ENCODE data around the gene MYL9. TPM values are rescaled to one million over a fixed set of nuclear protein-coding genes. Genes with fewer than 3 reads are reported as not detected.

Gene MYL9
- total and polyA plus RNA-seq, 2 experiments from 2014 or later = 29.7 to 100 TPM

DNA sequence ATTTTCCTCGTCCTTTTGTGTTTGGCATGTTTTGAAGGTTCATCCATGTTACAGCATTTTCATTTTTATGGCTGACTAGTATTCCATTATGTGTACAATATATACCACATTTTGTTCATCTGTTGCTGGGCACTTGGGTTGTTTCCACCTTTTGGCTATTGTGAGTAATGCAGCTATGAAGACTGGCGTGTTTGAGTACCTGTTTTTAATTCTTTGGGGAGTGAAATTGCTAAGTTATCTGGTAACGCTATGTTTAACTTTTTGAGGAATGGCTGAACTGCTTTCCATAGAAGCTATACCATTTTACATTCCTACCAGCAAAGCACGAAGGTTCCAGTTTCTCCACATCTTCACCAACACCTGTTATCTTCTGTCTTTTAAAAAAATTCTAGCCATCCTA lies 37.0 kb upstream of the MYL9 start:
- H3K27ac Mint-ChIP-seq = no peak overlapping the region
- ATAC-seq = no peak
- H3K27me3 Mint-ChIP-seq (ENCODE audit: insufficient read depth, low read depth, poor library complexity) = peaks cover 6% of the 10 kb centered on the region
- Histone ChIP-seq H4K20me1 (replicated peaks; ENCODE audit: insufficient read depth) (peaks cover 5% of the 10 kb centered on the region), H3F3A (replicated peaks; ENCODE audit: low read depth) (no peaks in the 10 kb centered on the region), H3K4me3 (no peak overlapping the region), H3K36me3 (ENCODE audit: insufficient read depth) (peaks cover 16% of the 10 kb centered on the region), H3K9me2 (ENCODE audit: insufficient read depth) (no peaks in the 10 kb centered on the region), H2AFZ (no peak overlapping the region), H3K27me3 (ENCODE audit: insufficient read depth) (no peaks in the 10 kb centered on the region), H3K79me2 (replicated peaks; ENCODE audit: insufficient read depth) (no peaks in the 10 kb centered on the region), H3K4me1 (ENCODE audit: insufficient read depth) (no peaks in the 10 kb centered on the region), H3K27ac (ENCODE audit: low read depth) (no peak overlapping the region), H3K4me2 (no peak overlapping the region)
- no peaks in the 10 kb centered on the region for H3K9me3 Mint-ChIP-seq
- no peak for DNase-seq (ENCODE audit: low spot score)
- H3K4me3 Mint-ChIP-seq = no peak overlapping the region
- peak in 1 of 2 experiments; percentile 34; a peak in 2 of 4 replicates for TF ChIP-seq CTCF (conservative IDR thresholded peaks at IDR 0.05; ENCODE audit: low read depth in 2 of 2)
- no peak for TF ChIP-seq JUNB (IDR thresholded peaks at IDR 0.05; ENCODE audit: unreplicated experiment)
- TF ChIP-seq REST (IDR thresholded peaks at IDR 0.05; ENCODE audit: unreplicated experiment) = no peak
- TF ChIP-seq ZNF462 (CRISPR knock-in tag; IDR thresholded peaks at IDR 0.05) = no peak
- TF ChIP-seq EZH2 (IDR thresholded peaks at IDR 0.05; ENCODE audit: low read depth, unreplicated experiment) = no peak
- no peak for TF ChIP-seq EZH2phosphoT487 (IDR thresholded peaks at IDR 0.05; ENCODE audit: unreplicated experiment)
- TF ChIP-seq ZNF331 (CRISPR knock-in tag; IDR thresholded peaks at IDR 0.05; ENCODE audit: low read depth) = no peak
- no peak for TF ChIP-seq ZNF114 (CRISPR knock-in tag; IDR thresholded peaks at IDR 0.05)
- no peaks in the 10 kb centered on the region; the same call in 2 of the 3 replicates for H3K4me1 Mint-ChIP-seq
- peaks cover 31% of the 10 kb centered on the region for H3K36me3 Mint-ChIP-seq (ENCODE audit: low read depth)

Measured in GM23338 (cell line).